PC-9 (cell line): ENCODE results near the gene SPRTN. TPM values are rescaled to one million over a fixed set of nuclear protein-coding genes. Genes with fewer than 3 reads are reported as not detected.
A peak's percentile ranks its signal among the peaks of the same experiment; 100 is the strongest.

Experiments
- Bru-seq: library from RNA; stranded (reverse); fragments of 400-500 nt; gene quantifications from one replicate; lab custom pipeline; 2021; lab: Mats Ljungman, UMichigan
- BruChase-seq, 2 experiments: library from RNA; stranded (reverse); fragments of 400-500 nt; gene quantifications; one replicate each; lab custom pipeline; 2021; lab: Mats Ljungman, UMichigan
- BruUV-seq: library from RNA; stranded (reverse); fragments of 400-500 nt; replicated peaks from 2 replicates; lab custom pipeline; 2021; lab: Mats Ljungman, UMichigan
- CTCF ChIA-PET: fragments of 300-600 bp; sonication (Branson Sonifier 250); formaldehyde crosslinking; loops from one replicate; lab custom pipeline; 2022; ENCODE audit warnings: antibody characterized with exemption; lab: Charles Lee
- POLR2A ChIA-PET: fragments of 300-600 bp; sonication (Branson Sonifier 250); formaldehyde crosslinking; loops from one replicate; lab custom pipeline; 2022; ENCODE audit warnings: antibody characterized with exemption; ENCODE audit not compliant: unreplicated experiment; lab: Charles Lee
- DNase-seq, 2 experiments: peaks; one replicate each; pipeline versions ENCODE4 v3.0.0 to v3.0.0-alpha.2; 2015 to 2022; ENCODE audit warnings: mixed read lengths in 1 of 2
- H2AFZ ChIP-seq: fragments of 200-600 bp; sonication (generic); 2 replicates; pipeline ENCODE4 v1.8.1; 2017; ENCODE audit warnings: antibody characterized with exemption
- H3F3A ChIP-seq: fragments of 200-600 bp; sonication (generic); 2 replicates; pipeline ENCODE4 v1.8.1; 2017; ENCODE audit warnings: antibody characterized with exemption, mild to moderate bottlenecking, low read depth; ENCODE audit not compliant: insufficient read depth
- H3K27ac ChIP-seq: fragments of 200-600 bp; sonication (generic); 2 replicates; pipeline ENCODE4 v1.6.1; 2016; ENCODE audit warnings: mixed run types
- H3K27me3 ChIP-seq: fragments of 200-600 bp; sonication (generic); 2 replicates; pipeline ENCODE4 v1.6.1; 2016; ENCODE audit warnings: low read depth, mixed run types; ENCODE audit not compliant: insufficient read depth
- H3K36me3 ChIP-seq: fragments of 200-600 bp; sonication (generic); 2 replicates; pipeline ENCODE4 v1.6.1; 2016; ENCODE audit warnings: low read depth, mixed run types
- H3K4me1 ChIP-seq: fragments of 200-600 bp; sonication (generic); replicated peaks from 2 replicates; pipeline ENCODE4 v1.6.1; 2016; ENCODE audit warnings: mixed run types; ENCODE audit not compliant: insufficient read depth
- H3K4me2 ChIP-seq: fragments of 200-600 bp; sonication (generic); 2 replicates; pipeline ENCODE4 v1.6.1; 2017; ENCODE audit warnings: mixed run types
- H3K4me3 ChIP-seq: fragments of 200-600 bp; sonication (generic); 2 replicates; pipeline ENCODE4 v1.6.1; 2016; ENCODE audit warnings: mixed run types
- H3K79me2 ChIP-seq: fragments of 200-600 bp; sonication (generic); 2 replicates; pipeline ENCODE4 v1.6.1; 2017; ENCODE audit warnings: low read depth, mixed run types
- H3K9me2 ChIP-seq: fragments of 200-600 bp; sonication (generic); 2 replicates; pipeline ENCODE4 v1.8.1; 2017; ENCODE audit warnings: mild to moderate bottlenecking; ENCODE audit not compliant: insufficient read depth
- H3K9me3 ChIP-seq: fragments of 200-600 bp; sonication (generic); 2 replicates; pipeline ENCODE4 v1.8.1; 2016; ENCODE audit warnings: low read depth; ENCODE audit not compliant: insufficient read depth
- H4K20me1 ChIP-seq: fragments of 200-600 bp; sonication (generic); 2 replicates; pipeline ENCODE4 v1.8.1; 2017; ENCODE audit not compliant: insufficient read depth
- CTCF ChIP-seq: fragments of 200-600 bp; sonication (generic); conservative IDR thresholded peaks from 2 replicates; pipeline ENCODE4 v1.6.1; 2017; ENCODE audit warnings: mixed run types, antibody characterized with exemption, mild to moderate bottlenecking, moderate library complexity
- EZH2 ChIP-seq: fragments of 200-600 bp; sonication (generic); IDR thresholded peaks from 2 replicates; pipeline ENCODE4 v1.8.0; 2017; ENCODE audit warnings: antibody characterized with exemption, low read depth
- intact Hi-C: fragments of 100-400 bp; cut with micrococcal nuclease; formaldehyde crosslinking; loops from one replicate; pipeline ENCODE4 v1.10.0; 2022; ENCODE audit not compliant: unreplicated experiment
- long read RNA-seq: library from polyadenylated mRNA; stranded (forward); transcript quantifications from one replicate; pipeline ENCODE4 v2.0.0, GENCODE V29; 2022
- total RNA-seq: library from RNA; stranded (reverse); gene quantifications from 2 replicates; pipeline ENCODE4 v1.2.3, GENCODE V29; 2021

Gene SPRTN, protein sequence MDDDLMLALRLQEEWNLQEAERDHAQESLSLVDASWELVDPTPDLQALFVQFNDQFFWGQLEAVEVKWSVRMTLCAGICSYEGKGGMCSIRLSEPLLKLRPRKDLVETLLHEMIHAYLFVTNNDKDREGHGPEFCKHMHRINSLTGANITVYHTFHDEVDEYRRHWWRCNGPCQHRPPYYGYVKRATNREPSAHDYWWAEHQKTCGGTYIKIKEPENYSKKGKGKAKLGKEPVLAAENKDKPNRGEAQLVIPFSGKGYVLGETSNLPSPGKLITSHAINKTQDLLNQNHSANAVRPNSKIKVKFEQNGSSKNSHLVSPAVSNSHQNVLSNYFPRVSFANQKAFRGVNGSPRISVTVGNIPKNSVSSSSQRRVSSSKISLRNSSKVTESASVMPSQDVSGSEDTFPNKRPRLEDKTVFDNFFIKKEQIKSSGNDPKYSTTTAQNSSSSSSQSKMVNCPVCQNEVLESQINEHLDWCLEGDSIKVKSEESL
- total RNA-seq: 14.6 and 16.7 TPM in 2 replicates
- percentile 83 among the genes with signal in this experiment for Bru-seq, nascent RNA
- percentile 82 among the genes with signal in this experiment for BruChase-seq, experiment 1, labeled RNA remaining after a 2-hour chase
- percentile 73 among the genes with signal in this experiment for BruChase-seq, experiment 2, labeled RNA remaining after a 6-hour chase
- long read RNA-seq, transcript SPRTN-204 (4 exons, 3,559 nt): minor isoform, 5 of 24 reads
- long read RNA-seq, transcript SPRTN-202 (5 exons, 3,468 nt): major isoform, 16 of 24 reads
- long read RNA-seq, partial matches to known transcripts: 0 of 24 reads
- long read RNA-seq, other reads (novel, unspliced or antisense): 3 of 24 reads

DNA sequence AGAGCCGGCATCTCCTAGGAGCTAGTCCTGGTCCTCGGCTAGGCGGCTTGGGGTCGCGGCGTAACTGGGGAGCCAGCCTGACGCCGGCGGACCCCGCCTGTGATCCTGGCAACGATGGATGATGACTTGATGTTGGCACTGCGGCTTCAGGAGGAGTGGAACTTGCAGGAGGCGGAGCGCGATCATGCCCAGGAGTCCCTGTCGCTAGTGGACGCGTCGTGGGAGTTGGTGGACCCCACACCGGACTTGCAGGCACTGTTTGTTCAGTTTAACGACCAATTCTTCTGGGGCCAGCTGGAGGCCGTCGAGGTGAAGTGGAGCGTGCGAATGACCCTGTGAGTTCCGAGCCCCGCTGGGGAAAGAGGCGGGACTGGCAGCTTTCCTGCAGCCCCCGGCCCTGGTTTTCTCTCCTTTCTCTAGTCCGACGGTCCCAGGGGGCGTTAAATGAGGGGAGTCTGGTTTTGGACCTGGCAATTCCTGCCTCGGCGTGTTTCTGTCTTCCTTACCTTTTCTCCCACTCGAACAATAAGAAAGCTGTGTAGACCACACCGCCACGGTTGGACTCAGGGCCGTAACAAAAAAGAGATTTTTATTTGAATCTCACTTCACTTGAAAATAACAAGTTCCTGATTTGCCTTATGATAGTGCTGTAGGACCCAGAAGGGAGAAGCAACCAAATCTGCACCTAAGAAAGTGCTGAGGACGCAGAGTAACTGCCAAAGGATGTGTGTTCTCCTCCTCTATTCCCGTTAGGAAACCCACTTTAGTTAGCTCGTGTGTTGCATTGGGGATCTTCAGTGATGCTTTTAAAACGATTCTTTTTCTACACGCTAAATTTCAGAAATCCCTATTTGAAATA, at the start of gene SPRTN:
Gene SPRTN (plus strand): TSS at position 24 of the 859 bp plus-strand sequence. CDS start 91 bp downstream, at position 115.
- H4K20me1 ChIP-seq: peaks cover 31% of the 10 kb centered on the region
- H3K36me3 ChIP-seq: peaks cover 26% of the 10 kb centered on the region
- H3K4me3 ChIP-seq: peak within 1 kb of the TSS; percentile 72
- H3K79me2 ChIP-seq: peaks cover 75% of the 10 kb centered on the region
- DNase-seq: no peak
- TSS peak; percentile 70 for BruUV-seq
- ChIA-PET POLR2A (interaction anchor here (0.5 to 0.9 kb wide), 12 partner anchors 83 to 1982 kb away, joined by 3 to 10 read pairs (median 4); partner anchors contain the start of gene EGLN1), CTCF (no interaction called here)
- TF ChIP-seq EZH2: no peak
- TF ChIP-seq CTCF: no peak
- no peaks in the 10 kb centered on the region for H3K9me2 ChIP-seq
- H2AFZ ChIP-seq: peak within 1 kb of the TSS; percentile 99
- H3K27me3 ChIP-seq: no peaks in the 10 kb centered on the region
- intact Hi-C loops: loop anchor here (2.0 to 10.0 kb wide), 2 partner anchors 84 to 694 kb away; partner anchors contain the start of genes COG2 and EGLN1
- no peaks in the 10 kb centered on the region for H3K9me3 ChIP-seq
- peak within 1 kb of the TSS; percentile 89 for H3K27ac ChIP-seq
- H3K4me1 ChIP-seq: peaks cover 43% of the 10 kb centered on the region
- no peaks in the 10 kb centered on the region for H3F3A ChIP-seq
- H3K4me2 ChIP-seq: peak within 1 kb of the TSS; percentile 99

DNA sequence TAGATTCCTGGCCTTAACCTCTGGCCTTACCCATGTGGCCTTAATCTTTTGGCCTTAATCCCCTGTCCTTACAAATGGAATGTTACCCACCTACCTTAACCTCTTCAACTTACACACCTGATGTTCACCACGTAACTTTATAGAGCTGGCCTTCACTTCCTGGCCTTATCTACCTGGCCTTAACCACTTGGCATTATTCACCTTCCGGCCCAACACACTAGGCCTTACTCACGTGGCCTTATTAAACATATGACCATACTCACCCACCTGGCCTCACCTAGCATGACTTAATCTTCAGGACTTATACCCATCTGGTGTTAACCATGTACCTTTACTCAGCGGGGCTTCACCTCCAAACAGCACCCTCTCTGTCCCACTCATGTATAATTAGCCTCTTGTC, 42.2 kb upstream of the SPRTN start:
- no peaks in the 10 kb centered on the region for H3K4me1 ChIP-seq
- H3K27ac ChIP-seq: no peak overlapping the region
- ChIA-PET CTCF (no interaction called here), POLR2A (no interaction called here)
- H3K79me2 ChIP-seq: no peaks in the 10 kb centered on the region
- no peaks in the 10 kb centered on the region for H3K9me2 ChIP-seq
- no peak overlapping the region for H3K4me3 ChIP-seq
- TF ChIP-seq EZH2 (no peak), CTCF (no peak)
- no peak overlapping the region for H3K4me2 ChIP-seq
- intact Hi-C loops: no loop called here
- no peaks in the 10 kb centered on the region for H3F3A ChIP-seq
- H4K20me1 ChIP-seq: no peaks in the 10 kb centered on the region
- peaks cover 27% of the 10 kb centered on the region; the same call in 1 of the 2 replicates for H3K27me3 ChIP-seq
- no peaks in the 10 kb centered on the region for H3K9me3 ChIP-seq
- BruUV-seq: no TSS peak
- H3K36me3 ChIP-seq: no peaks in the 10 kb centered on the region
- no peak overlapping the region for H2AFZ ChIP-seq
- DNase-seq: no peak

DNA sequence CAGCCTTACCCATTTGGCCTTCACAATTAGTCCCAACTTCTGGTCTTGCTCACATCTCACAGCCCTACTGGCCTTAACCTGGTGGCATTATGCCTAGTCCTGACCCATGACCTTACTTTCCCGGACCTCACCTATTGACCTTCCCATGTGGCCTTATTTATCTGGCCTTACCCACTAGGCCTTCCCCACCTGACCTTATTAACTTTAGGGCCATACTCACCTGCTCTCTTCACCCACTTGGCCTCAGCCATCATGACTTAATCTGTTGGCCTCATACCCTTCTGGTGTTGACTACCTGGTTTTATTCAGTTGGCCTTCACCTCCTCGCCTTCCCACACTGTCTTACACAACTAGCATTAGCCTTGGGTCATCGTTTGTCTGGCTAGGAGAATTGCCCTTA, 36.1 kb upstream of the SPRTN start:
- ChIA-PET POLR2A (no interaction called here), CTCF (no interaction called here)
- no peaks in the 10 kb centered on the region for H3K79me2 ChIP-seq
- no peak overlapping the region for H3K4me2 ChIP-seq
- TF ChIP-seq EZH2: no peak
- no peak for TF ChIP-seq CTCF
- H3F3A ChIP-seq: no peaks in the 10 kb centered on the region
- H3K4me3 ChIP-seq: no peak overlapping the region
- H3K27ac ChIP-seq: no peak overlapping the region
- no TSS peak for BruUV-seq
- no peaks in the 10 kb centered on the region; the same call in 1 of the 2 replicates for H3K9me2 ChIP-seq
- H3K9me3 ChIP-seq: no peaks in the 10 kb centered on the region
- H2AFZ ChIP-seq: no peak overlapping the region
- no peaks in the 10 kb centered on the region for H3K36me3 ChIP-seq
- intact Hi-C loops: no loop called here
- no peaks in the 10 kb centered on the region for H4K20me1 ChIP-seq
- H3K4me1 ChIP-seq: no peaks in the 10 kb centered on the region
- no peak for DNase-seq
- H3K27me3 ChIP-seq: no peaks in the 10 kb centered on the region
